ENCODE measurements around the gene PTPRM. TPM values are rescaled to one million over a fixed set of nuclear protein-coding genes. Genes with fewer than 3 reads are reported as not detected.

The PTPRM gene
- total RNA-seq, 1 donor = 64.2 TPM

GRCh38 chr18:8322486-8322885, 755.4 kb downstream of the PTPRM start:
- no peak for TF ChIP-seq CTCF (IDR thresholded peaks at IDR 0.05; ENCODE audit: insufficient read depth, low read length)
- DNase-seq (ENCODE audit: low read depth) = no peak
- no peak overlapping the region for H3K4me3 ChIP-seq (ENCODE audit: low read depth, low read length)

GRCh38 chr18:8324343-8325065, 757.4 kb downstream of the PTPRM start:
- H3K4me3 ChIP-seq (ENCODE audit: low read depth, low read length) = no peak overlapping the region
- peak; percentile 4 for TF ChIP-seq CTCF (IDR thresholded peaks at IDR 0.05; ENCODE audit: insufficient read depth, low read length)
- DNase-seq (ENCODE audit: low read depth) = no peak

GRCh38 chr18:8326763-8327394, 759.8 kb downstream of the PTPRM start:
- no peak for TF ChIP-seq CTCF (IDR thresholded peaks at IDR 0.05; ENCODE audit: insufficient read depth, low read length)
- H3K4me3 ChIP-seq (ENCODE audit: low read depth, low read length) = no peak overlapping the region
- no peak for DNase-seq (ENCODE audit: low read depth)

- no peak for DNase-seq (ENCODE audit: low read depth)
- no peak overlapping the region for H3K4me3 ChIP-seq (ENCODE audit: low read depth, low read length)
- no peak for TF ChIP-seq CTCF (IDR thresholded peaks at IDR 0.05; ENCODE audit: insufficient read depth, low read length)
These were observed 761.0 kb downstream of the PTPRM start for GRCh38 chr18:8328126-8328525.

GRCh38 chr18:8329186-8329771, 762.2 kb downstream of the PTPRM start:
- no peak overlapping the region for H3K4me3 ChIP-seq (ENCODE audit: low read depth, low read length)
- DNase-seq (ENCODE audit: low read depth) = peak; percentile 69
- no peak for TF ChIP-seq CTCF (IDR thresholded peaks at IDR 0.05; ENCODE audit: insufficient read depth, low read length)

- DNase-seq (ENCODE audit: low read depth) = no peak
- no peak for TF ChIP-seq CTCF (IDR thresholded peaks at IDR 0.05; ENCODE audit: insufficient read depth, low read length)
- no peak overlapping the region for H3K4me3 ChIP-seq (ENCODE audit: low read depth, low read length)
These were observed 763.5 kb downstream of the PTPRM start for GRCh38 chr18:8330575-8330974.

Data from fibroblast of the aortic adventitia (primary cell).